Stimulated activated CD4-positive, alpha-beta T cell treated with anti-CD3 and anti-CD28 coated beads, Interleukin-15, amount 100 ng/mL, for 48 hours (primary cell): Measurements from ENCODE around the gene ANKRD24.
"Not testable (repeated sequence)": the region's sequence is repeated elsewhere in the genome, so short reads cannot be mapped to it uniquely, and the experiment has no call there.

ENCODE experiments used
- DNase-seq, 2 donors: peaks; one replicate each; pipeline ENCODE4 v3.0.0-alpha.2; 2020; ENCODE audit warnings: low read depth in 2 of 2

Gene ANKRD24

DNA sequence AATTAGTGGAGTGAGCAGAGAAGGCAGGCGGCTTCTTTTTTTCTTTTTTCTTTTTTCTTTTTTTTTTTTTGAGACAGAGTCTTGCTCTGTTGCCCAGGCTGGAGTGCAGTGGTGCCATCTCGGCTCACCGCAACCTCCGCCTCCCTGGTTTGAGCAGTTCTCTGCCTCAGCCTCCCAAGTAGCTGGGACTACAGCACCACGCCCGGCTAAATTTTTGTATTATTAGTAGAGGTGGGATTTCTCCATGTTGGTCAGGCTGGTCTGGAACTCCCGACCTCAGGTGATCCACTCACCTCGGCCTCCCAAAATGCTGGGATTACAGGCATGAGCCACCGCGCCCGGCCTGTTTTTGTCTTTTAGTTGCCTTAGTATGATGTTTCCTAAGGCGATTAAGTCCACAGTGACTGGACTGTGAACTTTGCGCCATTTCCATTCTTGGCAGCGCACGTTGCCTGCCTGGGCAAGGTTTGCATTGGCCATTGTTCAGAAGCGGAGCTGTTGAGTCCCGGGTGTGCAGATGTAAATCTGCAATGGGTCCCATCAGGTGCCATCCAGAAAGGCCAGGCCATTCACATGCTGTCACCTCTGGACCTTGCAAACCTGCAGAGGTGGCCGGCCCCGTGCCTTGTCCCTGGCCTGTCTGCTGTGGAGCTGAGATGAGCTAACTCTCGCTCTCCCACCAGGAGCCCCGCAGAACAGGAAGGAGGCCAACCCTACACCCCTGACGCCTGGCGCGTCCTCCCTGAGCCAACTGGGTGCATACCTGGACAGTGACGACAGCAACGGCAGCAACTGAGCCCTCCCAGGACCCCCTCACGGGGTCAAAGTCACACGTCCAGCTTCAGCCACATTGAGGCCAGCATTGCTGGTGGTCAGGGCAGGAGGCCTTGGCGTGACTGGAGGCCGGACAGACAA is 85.7 kb downstream of the ANKRD24 start:
- no peak for DNase-seq

DNA sequence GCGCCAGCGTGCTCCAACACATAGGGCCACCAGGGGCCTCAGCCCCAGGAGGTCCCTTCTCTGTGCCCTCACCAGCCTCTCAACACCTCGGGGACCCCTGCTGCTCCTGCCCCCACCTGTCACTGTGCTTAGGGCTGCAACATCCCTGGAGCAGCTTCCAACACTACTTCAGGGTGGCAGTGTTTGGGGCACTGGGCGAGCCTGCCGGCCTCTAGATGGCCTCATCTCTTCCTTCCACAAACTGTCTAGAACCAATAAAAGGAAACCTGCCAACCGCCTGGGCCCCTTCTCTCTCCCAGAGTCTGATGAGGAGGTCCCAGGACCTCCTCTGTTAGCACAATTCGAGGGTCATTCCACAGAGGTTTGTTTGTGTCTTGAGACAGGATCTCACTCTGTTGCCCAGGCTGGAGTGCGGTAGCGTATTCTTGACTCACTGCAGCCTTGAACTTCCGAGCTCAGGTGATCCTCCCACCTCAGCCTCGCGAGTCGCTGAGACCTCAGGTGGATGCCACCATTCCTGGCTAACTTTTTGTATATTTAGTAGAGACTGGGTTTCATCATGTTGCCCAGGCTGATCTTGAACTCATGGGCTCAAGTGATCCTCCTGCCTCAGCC is 86.4 kb downstream of the ANKRD24 start:
- no peak for DNase-seq

- no peak for DNase-seq
Observed at GRCh38 chr19:4272894-4273293, 90.4 kb downstream of the ANKRD24 start.

GRCh38 chr19:4274321-4274686 is 91.8 kb downstream of the ANKRD24 start:
- not testable (repeated sequence) for DNase-seq
